Astrocyte of the cerebellum (primary cell): Measurements from ENCODE around the gene MED13L.

Experiments used
- DNase-seq: peaks from one replicate; pipeline ENCODE4 v3.0.0-alpha.2; 2011; ENCODE audit warnings: low read depth
- H3K4me3 ChIP-seq: 2 replicates; pipeline ENCODE4 v1.5.1; 2011; ENCODE audit warnings: mild to moderate bottlenecking, low read depth, low read length, moderate library complexity
- CTCF ChIP-seq: IDR thresholded peaks from 2 replicates; pipeline ENCODE4 v1.5.1; 2012; ENCODE audit warnings: low read length, low read depth, moderate library complexity, mild to moderate bottlenecking; ENCODE audit errors: missing control alignments
- in situ Hi-C: cut with HindIII; loops from 2 replicates; pipeline ENCODE4 v1.10.0; 2017; ENCODE audit warnings: low sequenced_read_pairs

Gene MED13L

GRCh38 chr12:116263431-116263830, 14.1 kb downstream of the MED13L start:
- no peak overlapping the region for H3K4me3 ChIP-seq
- no peak for DNase-seq
- TF ChIP-seq CTCF, result no peak
- in situ Hi-C loops, result no loop called here

GRCh38 chr12:116262741-116263140, 14.8 kb downstream of the MED13L start:
- in situ Hi-C loops, result no loop called here
- DNase-seq, result no peak
- H3K4me3 ChIP-seq, result no peak overlapping the region
- no peak for TF ChIP-seq CTCF

- no peak for DNase-seq
- TF ChIP-seq CTCF, result no peak
- in situ Hi-C loops, result no loop called here
- no peak overlapping the region for H3K4me3 ChIP-seq
Observed at GRCh38 chr12:116261525-116262100, 15.9 kb downstream of the MED13L start.

- no peak for TF ChIP-seq CTCF
- no peak for DNase-seq
- H3K4me3 ChIP-seq, result no peak overlapping the region
- in situ Hi-C loops, result no loop called here
Observed at GRCh38 chr12:116259800-116260577, 17.5 kb downstream of the MED13L start.

- no peak for TF ChIP-seq CTCF
- H3K4me3 ChIP-seq, result no peak overlapping the region
- DNase-seq, result no peak
- in situ Hi-C loops, result no loop called here
Observed at GRCh38 chr12:116257826-116258225, 19.7 kb downstream of the MED13L start.

- in situ Hi-C loops, result no loop called here
- H3K4me3 ChIP-seq, result no peak overlapping the region
- no peak for TF ChIP-seq CTCF
- DNase-seq, result no peak
Observed at GRCh38 chr12:116257215-116257614, 20.3 kb downstream of the MED13L start.
